GM12865 (cell line): Measurements from ENCODE around the gene LRRN2.

ENCODE experiments used
- DNase-seq: peaks from one replicate; pipeline ENCODE4 v3.0.0; 2010; ENCODE audit warnings: low read depth
- H3K4me3 ChIP-seq: 2 replicates; pipeline ENCODE4 v1.5.1; 2011; ENCODE audit warnings: mild to moderate bottlenecking, low read depth, low read length, control low read depth
- TF ChIP-seq, protein P1 (sequence below): IDR thresholded peaks from 2 replicates; pipeline ENCODE4 v1.5.1; 2011; ENCODE audit warnings: low read length, control low read depth, low read depth, inconsistent platforms; ENCODE audit not compliant: insufficient read depth; ENCODE audit errors: missing control alignments

The LRRN2 gene

DNA sequence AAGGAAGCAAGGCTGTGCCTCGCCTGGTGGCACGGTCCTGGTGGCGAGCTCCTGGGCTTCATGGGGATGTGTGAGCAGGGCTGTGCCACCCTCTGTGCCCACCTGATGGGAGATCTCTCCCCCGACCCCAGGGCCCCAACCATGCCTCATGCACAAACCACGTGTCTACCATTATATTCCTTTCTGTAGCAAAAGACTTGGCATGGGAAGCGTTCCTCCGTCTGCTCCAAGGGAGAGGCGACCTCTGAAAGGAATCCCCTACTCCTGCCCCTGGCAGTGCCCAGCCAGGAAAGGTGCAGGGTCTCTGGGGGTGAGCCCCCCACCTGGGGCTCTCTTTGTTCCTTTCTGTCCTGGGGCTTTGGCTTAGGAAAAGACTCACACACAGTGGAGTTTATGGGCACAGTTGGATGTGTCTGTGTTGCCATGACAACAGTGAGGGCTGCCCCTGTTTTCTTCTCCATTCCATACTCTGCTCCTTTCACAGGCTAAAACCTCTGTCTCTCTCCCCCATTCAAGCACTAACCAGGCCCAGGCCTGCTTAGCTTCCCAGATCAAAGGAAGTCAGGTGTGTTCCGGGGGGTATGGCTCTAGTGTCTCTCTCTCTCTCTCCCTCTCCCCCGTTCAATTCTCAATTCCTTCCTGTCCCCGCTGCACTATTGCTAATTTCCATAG is 21.4 kb upstream of the LRRN2 start:
- TF ChIP-seq, protein P1, sequence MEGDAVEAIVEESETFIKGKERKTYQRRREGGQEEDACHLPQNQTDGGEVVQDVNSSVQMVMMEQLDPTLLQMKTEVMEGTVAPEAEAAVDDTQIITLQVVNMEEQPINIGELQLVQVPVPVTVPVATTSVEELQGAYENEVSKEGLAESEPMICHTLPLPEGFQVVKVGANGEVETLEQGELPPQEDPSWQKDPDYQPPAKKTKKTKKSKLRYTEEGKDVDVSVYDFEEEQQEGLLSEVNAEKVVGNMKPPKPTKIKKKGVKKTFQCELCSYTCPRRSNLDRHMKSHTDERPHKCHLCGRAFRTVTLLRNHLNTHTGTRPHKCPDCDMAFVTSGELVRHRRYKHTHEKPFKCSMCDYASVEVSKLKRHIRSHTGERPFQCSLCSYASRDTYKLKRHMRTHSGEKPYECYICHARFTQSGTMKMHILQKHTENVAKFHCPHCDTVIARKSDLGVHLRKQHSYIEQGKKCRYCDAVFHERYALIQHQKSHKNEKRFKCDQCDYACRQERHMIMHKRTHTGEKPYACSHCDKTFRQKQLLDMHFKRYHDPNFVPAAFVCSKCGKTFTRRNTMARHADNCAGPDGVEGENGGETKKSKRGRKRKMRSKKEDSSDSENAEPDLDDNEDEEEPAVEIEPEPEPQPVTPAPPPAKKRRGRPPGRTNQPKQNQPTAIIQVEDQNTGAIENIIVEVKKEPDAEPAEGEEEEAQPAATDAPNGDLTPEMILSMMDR: no peak
- no peak overlapping the region for H3K4me3 ChIP-seq
- no peak for DNase-seq

DNA sequence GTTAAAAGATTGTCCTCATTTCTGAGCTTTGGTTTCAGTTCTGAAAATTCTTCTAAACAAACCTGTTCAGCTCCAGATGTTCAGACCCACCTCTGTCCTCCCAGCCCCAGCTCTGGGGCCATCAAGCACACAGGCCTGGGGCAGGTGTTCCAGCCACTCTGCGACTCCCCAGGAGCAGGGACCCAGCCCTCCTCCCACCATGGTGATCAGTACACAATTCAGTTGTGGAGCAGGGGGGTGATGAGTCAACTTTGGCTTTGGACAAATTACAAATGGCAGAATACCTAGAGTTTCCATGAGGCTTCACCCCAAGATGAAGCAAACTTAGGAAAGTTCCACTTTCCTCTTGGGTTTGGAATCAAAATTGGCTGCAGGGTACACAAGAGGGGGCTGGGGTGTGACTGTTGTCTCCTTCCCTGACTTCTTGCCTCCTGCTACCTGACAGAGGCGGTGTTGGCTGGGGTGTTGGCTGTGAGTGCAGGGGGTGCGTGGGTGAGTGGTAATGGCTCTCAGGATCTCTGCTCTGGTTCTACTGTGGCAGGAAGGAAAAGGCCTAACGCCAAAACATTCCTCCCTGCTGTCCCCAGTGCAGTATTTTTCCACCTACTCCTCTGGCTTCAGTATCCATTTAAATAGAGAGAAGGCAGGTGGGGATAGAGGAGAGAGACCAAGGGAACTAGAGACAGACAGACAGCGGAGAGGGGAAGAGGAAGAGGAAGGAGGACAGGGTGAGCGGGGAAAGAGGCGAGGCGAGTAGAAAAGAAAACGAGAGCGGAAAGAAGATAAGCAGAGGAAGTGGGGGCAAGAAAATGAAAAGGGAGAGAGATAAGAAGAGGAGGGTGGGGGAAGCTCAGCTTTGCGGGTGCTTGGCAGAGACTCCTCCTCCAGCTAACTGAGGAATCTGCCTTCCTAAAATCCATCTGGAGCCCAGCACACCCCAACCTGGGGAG is 20.6 kb upstream of the LRRN2 start:
- no peak overlapping the region for H3K4me3 ChIP-seq
- TF ChIP-seq, protein P1: no peak
- no peak for DNase-seq

DNA sequence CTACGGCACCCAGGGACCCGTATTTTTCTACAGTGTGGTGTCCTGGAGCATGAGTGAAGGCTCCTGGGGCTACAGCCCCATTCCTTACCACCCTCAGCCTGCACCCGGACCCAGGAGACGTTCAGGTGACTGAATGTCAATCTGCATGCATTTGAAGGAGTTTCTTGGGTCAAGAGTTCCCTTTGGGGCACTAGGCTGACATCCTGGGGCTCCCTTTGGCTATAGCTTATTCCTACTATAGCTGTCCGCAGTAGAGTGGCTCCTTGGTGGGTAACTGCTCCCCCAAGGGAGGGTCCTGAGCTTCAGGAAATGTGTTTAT is 19.9 kb upstream of the LRRN2 start:
- no peak for DNase-seq
- TF ChIP-seq, protein P1: no peak
- H3K4me3 ChIP-seq: no peak overlapping the region

DNA sequence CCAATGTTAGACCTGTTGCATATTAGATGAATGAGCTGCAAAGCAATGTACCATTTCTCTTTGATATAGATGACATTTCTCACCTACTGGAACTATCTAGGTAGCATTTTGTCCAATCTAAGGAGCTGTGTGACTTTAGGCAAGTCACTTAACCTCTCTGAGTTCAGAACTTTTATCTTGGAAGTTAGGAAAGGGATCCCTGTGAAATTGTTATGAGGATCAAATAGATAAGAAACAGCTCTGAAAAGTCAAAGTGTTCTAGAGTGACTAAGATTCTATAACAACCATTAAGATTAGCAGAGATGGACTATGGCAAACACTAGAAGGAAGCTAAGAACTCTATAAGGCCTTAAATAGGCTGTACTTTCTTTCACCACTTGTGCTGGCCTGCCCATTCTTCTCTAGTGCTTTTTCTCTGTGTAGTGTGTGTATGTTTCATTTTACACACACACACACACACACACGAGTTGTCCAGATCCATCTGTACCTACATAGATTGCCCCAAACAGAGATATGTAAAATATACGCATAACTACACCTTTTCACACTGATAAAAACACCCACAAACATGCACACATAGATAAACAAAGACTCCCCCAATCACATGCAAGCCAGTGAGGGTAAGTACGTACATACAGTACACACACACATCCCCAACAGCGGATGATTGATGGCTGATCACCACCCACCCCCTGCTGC is 19.4 kb upstream of the LRRN2 start:
- no peak overlapping the region for H3K4me3 ChIP-seq
- TF ChIP-seq, protein P1: no peak
- no peak for DNase-seq

DNA sequence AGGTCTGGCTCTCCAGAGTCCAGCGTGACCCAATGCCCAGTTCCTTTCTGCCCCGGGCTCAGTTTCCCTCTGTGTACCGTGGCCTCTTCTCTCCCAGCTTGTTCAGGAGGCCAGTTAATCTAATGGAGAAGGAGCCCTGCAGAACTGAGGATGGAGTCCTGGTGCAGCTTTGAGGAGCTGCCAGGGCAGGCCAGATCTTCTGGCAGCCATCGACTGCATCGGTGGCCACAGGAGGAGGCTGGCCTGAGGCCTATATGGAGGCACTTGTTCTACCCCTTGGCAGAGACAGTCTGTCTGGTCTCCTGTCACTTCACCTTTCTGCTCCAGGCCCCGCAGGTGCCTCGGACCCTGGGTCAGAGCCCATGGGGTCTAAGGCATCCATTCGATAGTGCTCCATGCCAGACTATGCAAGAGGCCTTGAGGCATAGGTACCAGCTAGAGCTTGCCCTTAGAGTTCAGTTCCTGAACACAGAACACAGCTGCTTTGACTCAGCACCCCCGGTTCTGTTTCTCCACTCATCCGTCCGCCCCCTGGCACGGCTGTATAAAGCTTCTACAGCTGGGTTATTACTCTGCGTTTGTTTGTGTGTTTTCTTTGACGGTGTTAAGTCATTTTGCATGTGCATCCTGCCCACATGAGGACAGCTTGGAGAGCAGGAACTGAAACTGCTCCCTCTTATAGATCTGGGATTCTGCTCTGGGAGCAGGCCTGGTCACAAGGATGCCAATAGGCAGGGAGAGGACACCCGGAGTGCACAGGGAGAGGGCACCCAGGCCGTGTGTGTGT is 18.5 kb upstream of the LRRN2 start:
- no peak overlapping the region for H3K4me3 ChIP-seq
- no peak for DNase-seq
- TF ChIP-seq, protein P1: no peak

DNA sequence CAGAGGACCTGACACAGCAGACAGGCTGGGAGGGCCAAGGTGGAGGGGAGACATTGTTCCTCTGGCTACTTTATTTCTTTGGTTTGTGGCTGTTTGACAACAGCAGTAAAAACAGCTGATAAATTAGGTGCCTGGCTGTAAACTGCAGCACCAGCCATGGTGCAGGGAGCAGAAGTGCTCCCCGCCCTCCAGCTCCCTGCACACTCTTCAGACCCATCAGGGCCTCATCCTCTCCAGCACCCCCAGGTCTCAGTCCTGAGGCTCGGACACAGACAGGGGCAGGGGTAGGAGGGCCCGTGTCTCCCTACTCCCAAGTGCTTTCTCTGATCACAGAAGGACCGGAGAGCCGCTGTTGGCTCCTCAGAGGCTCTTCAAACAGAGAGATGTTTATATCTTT is 17.7 kb upstream of the LRRN2 start:
- no peak overlapping the region for H3K4me3 ChIP-seq
- DNase-seq: no peak

More for the DNA sequence above, 17.7 kb upstream of the LRRN2 start:
- TF ChIP-seq, protein P1: no peak
